Left renal pelvis (tissue), 4 donors: ENCODE results near the gene BACH1. TPM values are rescaled to one million over a fixed set of nuclear protein-coding genes. Genes with fewer than 3 reads are reported as not detected.

Experiments used
- DNase-seq, 4 donors: peaks; one replicate each; pipeline ENCODE4 v3.0.0-alpha.2; 2013; ENCODE audit warnings: low read depth in 4 of 4, low spot score in 3 of 4
- polyA plus RNA-seq, 4 donors: library from polyadenylated mRNA; unstranded; fragments of 120-200 nt; gene quantifications; one replicate each; pipeline ENCODE4 v1.2.1, GENCODE V29; 2013; ENCODE audit not compliant: insufficient read length in 4 of 4

Gene BACH1
- polyA plus RNA-seq, 4 donors = 35.5 to 54.5 (median 45.8) TPM

DNA sequence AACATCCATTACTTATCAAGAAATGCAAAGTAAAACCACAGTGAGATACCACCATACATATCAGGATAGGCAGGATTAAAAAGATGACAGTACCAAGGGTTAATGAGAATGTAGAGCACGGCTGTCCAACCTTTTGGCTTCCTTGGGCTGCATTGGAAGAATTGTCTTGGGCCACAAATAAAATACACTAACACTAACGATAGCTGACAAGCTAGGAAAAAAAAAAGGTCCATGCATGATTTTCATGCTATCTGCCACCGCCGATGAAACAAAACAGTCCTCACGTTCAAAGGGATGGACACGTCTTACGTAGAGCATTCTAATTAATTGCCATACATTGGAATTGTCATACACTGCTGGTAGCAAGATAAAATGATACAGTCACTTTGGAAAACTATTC lies 14.3 kb downstream of the BACH1 start:
- DNase-seq = no peak

DNA sequence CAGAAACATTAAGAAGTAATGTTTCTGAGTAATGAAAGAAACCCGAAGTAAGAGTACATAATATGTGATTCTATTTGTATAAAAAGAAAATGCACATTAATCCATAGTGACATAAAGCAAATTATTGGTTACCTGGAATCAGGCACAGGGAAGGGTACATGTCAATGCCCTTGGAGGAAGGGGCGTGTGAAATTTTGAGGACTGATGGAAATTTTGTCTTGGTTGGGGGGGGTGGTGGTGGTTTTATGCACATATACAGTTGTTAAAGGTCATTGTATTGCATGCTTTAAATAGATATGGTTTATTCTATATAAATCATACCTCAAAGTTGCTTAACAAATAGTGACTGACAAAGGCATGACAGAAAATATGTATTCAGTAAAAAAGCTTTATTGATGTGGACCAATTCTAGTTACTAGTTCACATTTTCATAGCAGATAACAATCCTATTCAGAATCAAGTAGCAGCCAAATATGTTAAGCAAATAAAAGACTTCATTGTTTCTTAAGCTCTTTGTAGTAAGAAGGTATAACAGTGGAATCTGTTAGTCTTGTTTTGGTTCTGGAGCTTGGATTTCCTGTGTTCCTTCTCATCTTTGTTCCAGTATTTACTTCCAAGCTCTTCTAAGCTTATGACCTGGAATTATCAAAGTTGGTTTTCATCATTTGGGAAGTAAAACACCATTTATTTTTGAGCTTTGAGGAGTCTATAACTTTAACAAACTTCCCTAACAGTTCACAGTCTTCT lies 15.1 kb downstream of the BACH1 start:
- DNase-seq = no peak

DNA sequence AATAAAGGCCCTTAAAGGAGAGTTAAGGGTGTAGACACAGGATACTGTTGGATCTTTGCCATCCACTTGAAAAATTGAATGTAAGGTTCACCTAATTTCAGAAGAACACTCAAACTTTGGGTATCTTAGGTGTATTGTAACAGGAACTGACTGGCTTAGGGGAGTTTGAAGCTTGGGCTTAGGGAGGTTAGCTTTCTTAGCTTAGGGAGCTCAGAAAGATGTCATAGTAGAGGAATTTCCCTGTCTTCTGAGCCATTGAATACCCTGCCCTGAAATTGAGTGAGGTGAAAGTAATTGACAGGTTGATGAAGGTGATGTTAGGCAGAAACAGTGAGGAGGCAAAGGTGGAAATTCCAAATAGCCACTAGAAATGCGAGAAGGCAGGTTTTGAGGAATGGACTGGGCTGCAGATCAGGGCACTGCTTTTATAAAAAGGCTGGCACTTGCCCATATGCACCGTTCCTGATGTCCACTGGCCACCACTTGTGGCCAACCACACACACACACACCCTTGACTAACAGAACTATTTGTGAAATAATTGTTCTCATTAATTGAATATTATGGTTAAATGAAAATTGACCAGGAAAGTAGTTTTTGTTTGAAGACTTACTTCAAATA lies 16.5 kb downstream of the BACH1 start:
- DNase-seq = no peak

DNA sequence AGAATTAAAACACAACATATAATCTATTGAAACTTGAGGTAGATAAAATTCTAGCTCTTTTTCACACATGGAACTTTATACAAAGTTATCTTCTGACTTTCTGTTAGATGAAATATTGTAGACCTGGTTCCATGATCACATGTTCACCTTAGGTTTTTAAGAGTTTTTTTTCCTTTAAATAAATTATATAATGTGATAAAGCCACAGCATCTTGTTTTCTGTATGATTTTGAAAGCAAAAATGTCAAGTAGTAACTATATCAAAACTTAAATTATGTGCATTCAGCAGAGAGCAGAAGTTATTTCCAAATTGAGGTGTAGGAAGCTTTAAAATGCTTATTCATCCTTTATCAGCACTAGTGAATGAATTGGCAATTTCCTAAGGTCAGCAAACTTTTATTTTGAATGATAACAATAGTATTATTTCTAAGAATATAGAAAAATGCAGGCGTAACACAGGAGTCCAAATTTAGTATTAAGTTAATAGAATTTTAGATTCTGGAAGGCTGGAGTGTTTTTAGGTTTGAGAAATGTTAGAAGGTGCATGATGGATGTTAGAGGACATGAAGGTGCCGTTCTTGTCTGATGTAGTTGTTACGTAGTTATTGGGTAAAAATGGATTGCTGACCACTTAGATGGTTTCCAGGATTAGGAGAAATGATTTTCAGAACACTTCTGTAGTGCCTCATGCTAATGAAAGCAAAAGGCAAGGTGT lies 17.5 kb downstream of the BACH1 start:
- no peak for DNase-seq

DNA sequence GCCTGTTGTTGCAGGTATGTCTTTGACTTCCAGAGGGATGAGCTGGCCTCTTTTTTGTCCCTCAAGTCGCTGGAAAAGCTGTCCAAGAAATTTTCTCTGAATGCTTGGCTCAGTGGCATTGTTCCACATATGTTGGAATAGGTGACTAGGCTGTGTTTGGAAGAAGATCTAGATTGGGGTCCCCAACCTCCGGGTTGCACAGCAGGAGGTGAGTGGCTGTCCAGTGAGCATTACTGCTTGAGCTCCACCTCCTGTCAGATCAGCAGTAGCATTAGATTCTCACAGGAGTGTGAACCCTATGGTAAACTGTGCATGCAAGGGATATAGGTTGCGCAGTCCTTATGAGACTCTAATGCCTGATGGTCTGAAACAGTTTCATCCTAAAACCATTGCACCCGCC lies 18.1 kb downstream of the BACH1 start:
- DNase-seq = no peak

DNA sequence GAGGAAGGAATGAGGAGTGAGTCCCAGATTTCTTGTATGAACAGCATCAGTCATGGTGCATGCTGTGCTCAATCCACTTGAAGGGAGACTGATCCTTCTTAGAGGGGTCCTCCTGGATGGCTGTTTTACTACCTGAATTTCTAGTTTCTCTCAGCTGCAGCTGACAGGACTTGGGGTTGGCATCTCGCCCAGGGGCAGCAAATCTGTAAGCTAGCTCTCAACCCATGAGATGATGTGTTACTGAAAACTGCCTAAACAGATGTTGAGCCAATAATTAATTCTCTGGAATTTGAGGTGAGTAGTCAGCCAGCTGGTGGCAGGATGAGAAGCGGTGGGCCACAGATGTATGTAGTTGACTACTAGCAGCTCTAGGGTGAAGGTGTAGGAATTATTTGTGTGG lies 19.6 kb downstream of the BACH1 start:
- no peak for DNase-seq

DNA sequence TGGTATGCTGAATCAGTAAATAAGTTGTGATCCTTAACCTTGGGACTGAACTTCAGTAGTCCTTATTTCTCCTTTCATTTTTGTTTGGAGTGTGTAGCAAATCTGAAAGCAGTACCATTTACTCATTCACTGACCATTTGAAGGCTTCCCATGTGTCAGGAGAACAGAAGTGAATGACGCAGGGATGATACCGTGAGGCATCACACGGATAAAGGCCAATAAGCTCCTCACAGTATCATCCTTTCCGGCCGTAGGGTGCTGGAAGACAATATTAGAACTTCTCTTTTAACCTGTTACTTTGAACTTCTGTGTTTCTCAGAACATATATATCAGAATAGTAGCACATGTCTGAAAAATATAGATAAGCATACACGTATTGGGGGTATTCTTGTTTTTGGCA lies 21.3 kb downstream of the BACH1 start:
- DNase-seq = no peak

DNA sequence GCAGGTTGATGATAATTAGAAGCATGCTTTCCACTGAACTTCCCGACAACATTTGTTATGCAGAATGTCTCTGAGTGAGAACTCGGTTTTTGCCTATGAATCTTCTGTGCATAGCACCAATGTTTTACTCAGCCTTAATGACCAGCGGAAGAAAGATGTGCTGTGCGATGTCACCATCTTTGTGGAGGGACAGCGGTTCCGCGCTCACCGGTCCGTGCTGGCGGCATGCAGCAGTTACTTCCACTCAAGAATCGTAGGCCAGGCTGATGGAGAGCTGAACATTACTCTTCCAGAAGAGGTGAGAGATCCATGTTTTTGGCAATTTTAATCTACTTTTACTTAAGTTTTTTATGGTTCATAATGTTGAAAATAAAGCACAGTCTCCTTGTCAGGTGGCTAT lies 22.5 kb downstream of the BACH1 start:
- DNase-seq = no peak

DNA sequence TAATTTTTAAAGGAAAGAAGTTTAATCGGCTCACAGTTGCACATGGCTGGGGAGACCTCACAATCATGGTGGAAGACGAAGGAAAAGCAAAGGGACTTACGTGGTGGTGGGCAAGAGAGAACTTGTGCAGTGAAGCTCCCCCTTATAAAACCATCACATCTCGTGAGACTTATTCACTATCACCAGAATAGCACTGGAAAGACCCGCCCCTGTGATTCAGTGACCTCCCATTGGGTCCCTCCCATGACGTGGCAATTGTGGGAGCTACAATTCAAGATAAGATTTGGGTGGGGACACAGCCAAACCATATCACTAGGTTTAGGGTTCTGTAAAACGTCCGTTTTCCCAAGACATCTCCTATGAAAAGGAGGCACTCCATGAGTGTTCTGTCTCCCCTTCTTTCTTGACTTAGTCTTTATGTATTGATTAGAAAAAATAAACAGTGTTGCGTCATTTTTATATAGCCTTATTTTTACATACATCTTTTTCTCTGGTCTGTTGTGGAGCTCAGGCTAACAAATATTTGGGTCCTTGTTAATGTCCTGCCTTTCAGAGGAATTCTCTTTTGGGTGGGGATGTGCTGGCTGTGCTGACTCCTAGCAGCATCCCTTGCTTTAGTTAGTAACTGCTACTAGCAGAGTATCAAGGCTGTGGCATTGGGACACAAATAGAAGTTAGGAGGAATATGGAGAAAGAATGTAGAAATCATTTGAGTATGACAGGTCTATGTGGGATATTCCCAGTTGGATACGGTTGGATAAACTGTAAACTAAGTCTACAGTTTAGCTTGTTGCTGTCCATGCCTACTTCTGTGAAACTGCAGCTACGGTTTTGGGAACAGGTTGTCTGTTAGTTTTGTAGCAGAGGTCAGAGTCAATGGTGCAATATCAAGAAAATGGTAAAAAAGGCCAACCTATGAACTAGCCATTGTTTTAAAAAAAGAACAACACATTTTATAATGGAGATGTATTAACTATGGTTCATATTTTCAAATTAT lies 23.5 kb downstream of the BACH1 start:
- DNase-seq = no peak

DNA sequence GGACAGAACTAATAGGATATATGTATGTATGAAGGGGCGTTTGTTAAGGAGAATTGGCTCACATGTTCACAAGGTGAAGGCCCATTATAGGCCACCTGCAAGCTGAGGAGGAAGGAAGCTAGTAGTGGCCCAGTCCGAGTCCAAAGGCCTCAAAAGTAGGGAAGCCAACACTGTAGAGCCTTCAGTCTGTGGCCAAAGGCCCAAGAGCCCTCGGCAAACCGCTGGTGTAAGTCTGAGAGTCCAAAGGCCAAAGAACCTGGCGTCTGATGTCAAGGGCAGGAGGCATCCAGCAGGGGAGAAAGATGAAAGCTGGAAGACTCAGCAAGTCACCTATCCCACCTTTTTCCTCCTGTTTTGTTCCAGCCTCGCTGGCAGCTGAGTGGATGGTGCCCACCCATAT lies 24.5 kb downstream of the BACH1 start:
- no peak for DNase-seq

DNA sequence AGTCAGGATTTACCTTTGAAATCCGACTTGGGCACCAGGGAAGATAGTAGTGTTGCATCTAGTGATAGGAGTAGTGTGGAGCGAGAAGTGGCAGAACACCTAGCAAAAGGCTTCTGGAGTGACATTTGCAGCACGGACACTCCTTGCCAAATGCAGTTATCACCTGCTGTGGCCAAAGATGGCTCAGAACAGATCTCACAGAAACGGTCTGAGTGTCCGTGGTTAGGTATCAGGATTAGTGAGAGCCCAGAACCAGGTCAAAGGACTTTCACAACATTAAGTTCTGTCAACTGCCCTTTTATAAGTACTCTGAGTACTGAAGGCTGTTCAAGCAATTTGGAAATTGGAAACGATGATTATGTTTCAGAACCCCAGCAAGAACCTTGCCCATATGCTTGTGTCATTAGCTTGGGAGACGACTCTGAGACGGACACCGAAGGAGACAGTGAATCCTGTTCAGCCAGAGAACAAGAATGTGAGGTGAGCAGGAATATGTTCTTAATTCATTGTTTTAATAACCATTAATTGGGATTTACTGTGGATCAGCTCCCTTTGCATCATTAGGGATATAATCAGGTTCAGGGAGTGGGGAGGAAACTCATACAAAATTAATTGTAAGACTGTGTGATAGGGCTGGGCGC lies 28.3 kb downstream of the BACH1 start:
- no peak for DNase-seq

DNA sequence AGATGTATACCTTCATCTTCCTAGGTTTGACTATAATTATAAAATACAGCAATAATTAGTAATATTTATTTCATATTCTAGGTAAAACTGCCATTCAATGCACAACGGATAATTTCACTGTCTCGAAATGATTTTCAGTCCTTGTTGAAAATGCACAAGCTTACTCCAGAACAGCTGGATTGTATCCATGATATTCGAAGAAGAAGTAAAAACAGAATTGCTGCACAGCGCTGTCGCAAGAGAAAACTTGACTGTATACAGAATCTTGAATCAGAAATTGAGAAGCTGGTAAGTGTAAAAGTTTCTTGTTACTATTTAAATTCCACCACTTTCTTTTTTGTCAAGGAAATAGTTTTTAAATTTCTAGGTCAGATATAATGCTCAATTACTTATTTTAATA lies 30.7 kb downstream of the BACH1 start:
- no peak for DNase-seq

DNA sequence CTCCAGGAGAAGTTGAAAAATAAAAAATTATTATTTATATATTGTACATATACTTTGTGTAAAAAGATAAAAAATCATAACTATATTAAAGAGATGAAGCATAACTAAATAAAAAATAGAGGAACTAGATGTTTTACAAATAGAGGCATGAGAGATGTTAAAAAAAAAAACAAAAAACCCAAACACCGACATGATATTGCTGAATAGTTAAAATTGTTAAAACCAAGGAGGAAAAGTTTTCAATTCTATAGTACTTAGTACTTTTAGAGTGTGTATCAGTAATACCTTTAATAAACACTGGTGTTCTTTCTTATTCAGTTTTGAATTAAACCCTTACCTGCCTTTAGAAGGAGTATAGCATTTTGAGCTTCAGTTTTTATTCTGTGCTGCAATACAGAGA lies 32.1 kb downstream of the BACH1 start:
- DNase-seq = no peak

DNA sequence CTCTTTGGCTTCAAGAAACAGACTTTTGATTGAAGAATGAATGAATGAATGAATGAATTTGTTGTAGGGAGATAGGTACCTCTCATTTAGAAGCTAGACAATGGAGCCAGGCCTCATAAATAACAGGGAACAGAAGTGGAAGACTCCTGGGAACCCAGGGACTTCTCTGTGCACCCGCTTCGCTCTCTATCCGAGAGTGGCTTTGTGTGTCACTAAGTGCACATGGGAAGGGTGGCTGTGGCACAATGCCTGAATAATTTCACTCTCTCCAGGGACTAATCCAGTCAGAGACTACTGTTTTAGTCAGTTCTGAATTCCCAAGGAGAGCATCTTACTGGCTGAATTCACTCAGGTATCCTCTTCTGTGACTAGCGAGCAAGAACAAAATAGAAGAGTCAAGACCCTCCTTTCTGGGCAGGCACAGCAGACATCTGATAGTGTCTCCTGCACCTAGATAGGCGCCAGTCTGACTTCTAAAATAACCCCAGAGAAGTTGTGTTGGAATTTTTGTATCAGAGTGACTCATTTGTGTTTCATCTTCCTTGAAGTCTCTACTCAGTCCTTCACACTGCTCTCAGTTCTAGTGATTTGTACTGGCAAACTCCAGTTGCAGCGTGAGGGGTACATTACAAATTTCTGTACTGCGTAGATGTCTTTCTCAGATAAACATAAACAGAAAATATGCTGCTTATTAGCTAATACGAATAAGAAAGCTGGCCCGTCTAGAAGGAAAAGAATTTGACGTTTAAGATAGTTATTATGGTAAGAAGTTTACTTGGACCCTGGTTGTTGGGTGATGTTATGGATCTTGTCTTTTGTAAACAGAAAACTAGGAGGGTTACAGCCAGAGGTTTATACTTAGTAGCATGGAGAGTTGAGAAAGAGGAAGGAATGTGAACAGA lies 34.0 kb downstream of the BACH1 start:
- DNase-seq = no peak

DNA sequence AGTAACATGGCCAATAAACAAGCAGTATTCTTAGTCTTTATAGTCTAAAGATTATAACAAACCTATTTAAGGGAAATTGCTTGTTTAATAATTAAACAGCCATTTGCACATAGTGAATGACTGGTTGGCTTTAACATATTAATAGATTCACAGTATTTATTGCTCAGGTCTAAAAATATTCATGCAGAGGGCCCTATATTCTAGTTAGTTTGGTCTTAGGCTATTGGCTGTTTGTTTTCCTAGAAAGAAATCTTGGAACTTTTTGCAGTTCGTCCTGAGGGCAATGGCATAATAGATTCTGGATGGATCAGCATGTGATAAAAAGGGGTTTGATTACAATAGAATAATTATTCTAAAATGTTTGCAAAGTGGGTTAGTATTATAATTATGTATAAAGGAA lies 34.7 kb downstream of the BACH1 start:
- DNase-seq = no peak

DNA sequence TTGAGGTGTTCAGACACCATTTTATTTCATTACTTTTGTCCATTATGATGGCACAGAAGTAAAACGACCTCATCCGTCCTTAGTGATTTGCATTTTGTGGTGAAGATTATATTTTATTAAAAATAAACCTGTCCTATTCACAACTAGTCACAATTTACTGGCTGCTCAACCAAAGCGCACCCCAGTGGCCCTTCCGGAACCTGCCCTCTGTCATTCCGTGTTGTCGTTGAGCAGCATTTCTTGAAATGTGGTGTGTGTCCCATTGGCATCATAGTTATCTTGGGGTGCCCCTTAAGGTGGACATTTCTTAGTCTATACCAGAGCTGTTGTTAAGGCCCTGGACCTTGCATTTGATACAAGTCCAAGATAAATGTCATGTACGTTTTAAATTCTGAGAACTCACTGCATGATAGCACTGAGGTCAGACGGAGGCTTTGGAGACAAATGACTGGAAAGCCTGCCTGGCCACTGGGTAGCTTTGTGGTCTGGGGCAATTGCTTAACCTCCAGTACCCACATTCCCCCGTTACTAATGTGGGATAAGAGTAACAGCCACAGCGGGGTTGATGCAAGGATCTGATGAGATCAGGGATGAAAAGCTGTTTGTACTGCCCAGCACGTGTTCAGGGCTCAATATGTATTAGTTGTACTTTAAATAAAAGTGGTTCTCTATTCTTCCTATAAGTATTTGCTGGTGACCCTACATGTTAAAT lies 36.2 kb downstream of the BACH1 start:
- DNase-seq = no peak

DNA sequence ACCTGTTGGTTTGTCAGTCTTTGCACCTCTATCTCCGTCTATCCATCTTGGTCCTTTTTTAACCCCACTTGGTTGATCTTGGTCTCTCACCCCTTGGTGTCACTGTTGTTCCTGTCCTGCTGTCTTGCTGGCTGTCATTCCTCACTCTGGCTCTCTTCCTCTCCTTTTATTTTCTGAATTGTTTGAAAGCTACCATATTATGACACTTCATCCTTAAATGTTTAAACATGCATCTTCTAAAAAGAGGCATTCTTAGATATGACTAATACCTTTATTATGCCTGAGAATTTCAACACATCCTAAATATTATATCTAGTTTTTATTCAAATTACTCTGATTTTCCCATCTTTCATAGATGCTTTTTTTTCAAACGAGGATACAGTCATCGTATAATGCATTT lies 37.0 kb downstream of the BACH1 start:
- no peak for DNase-seq

DNA sequence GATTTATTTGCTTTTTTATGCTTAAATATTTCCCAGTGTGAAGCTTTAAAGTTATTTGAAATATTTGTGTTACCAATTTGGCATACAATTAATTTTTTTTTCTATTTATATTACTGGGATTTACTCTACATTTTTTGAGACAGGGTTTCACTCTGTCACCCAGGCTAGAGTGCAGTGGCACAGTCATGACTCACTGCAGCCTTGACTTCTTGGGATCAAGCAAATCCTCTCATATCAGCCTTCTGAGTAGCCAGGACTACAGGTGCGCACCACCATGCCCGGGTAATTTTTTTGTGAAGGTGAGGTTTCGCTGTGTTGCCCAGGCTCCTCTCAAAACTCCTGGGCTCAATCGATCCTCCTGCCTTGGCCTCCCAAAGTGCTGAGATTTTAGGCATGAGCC lies 39.5 kb downstream of the BACH1 start:
- no peak for DNase-seq

DNA sequence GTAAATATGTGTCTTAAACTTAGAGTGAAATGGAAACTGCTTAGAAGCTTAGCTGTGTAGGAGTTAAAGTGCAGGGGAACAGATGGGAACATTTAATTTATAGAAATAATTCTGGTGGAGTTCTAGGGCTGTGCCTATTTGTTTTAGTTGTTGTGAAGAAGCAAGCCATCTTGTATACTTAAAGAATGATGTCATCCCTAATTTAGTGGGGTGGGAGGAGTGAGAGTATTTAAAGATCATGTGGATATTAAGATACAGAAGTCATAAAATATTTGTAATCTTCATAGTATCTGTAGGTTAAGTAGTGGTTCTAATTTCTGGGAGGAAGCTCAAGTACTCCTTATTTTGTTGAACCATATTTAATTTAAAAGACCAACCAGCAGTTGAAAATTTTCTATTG lies 41.5 kb downstream of the BACH1 start:
- no peak for DNase-seq
